22Rv1 (cell line): Measurements from ENCODE around the gene TSEN2.
"Not testable (repeated sequence)": the region's sequence is repeated elsewhere in the genome, so short reads cannot be mapped to it uniquely, and the experiment has no call there.

Source experiments
- H3K27ac ChIP-seq: fragments of 450-650 bp; 2 replicates; pipeline ENCODE4 v1.5.1; 2017
- CTCF ChIP-seq: fragments of 450-650 bp; IDR thresholded peaks from 2 replicates; pipeline ENCODE4 v1.5.1; 2017; ENCODE audit warnings: mild to moderate bottlenecking
- ZFX ChIP-seq: fragments of 450-650 bp; IDR thresholded peaks from 2 replicates; pipeline ENCODE4 v1.6.1; 2017; ENCODE audit warnings: antibody characterized with exemption, borderline replicate concordance

Gene TSEN2

GRCh38 chr3:12522721-12523120 lies 38.4 kb downstream of the TSEN2 start:
- H3K27ac ChIP-seq = no peak overlapping the region
- TF ChIP-seq ZFX (no peak), CTCF (no peak)

GRCh38 chr3:12527757-12528143 lies 43.5 kb downstream of the TSEN2 start:
- H3K27ac ChIP-seq = no peak overlapping the region
- TF ChIP-seq ZFX = no peak
- no peak for TF ChIP-seq CTCF

GRCh38 chr3:12532182-12532581 lies 47.9 kb downstream of the TSEN2 start:
- TF ChIP-seq CTCF = no peak
- TF ChIP-seq ZFX = no peak

GRCh38 chr3:12536423-12536822 lies 52.1 kb downstream of the TSEN2 start:
- H3K27ac ChIP-seq = no peak overlapping the region
- TF ChIP-seq CTCF (no peak), ZFX (no peak)

More at GRCh38 chr3:12532182-12532581, 47.9 kb downstream of the TSEN2 start:
- no peak overlapping the region for H3K27ac ChIP-seq

GRCh38 chr3:12541625-12542024 lies 57.3 kb downstream of the TSEN2 start:
- no peak for TF ChIP-seq CTCF
- no peak for TF ChIP-seq ZFX
- H3K27ac ChIP-seq = no peak overlapping the region

GRCh38 chr3:12543497-12543896 lies 59.2 kb downstream of the TSEN2 start:
- not testable (repeated sequence) for H3K27ac ChIP-seq

GRCh38 chr3:12544652-12545472 lies 60.6 kb downstream of the TSEN2 start:
- TF ChIP-seq CTCF (no peak), ZFX (no peak)
- peak overlapping the region; percentile 77 for H3K27ac ChIP-seq

- H3K27ac ChIP-seq = peak within 1 kb of the TSS; percentile 77
Measured at GRCh38 chr3:12545473-12545791, 61.2 kb downstream of the TSEN2 start, which contains the start of gene MKRN2OS. TSS of gene MKRN2OS (minus strand) at chr3:12545499. CDS start at chr3:12545464, 35 bp downstream.

More at GRCh38 chr3:12545473-12545791, 61.2 kb downstream of the TSEN2 start, which contains the start of gene MKRN2OS:
- TF ChIP-seq ZFX (no peak), CTCF (no peak)
